Esophagus squamous epithelium (tissue), 5 donors: ENCODE measurements around the gene EIPR1. TPM values are rescaled to one million over a fixed set of nuclear protein-coding genes. Genes with fewer than 3 reads are reported as not detected.

Source experiments
- DNase-seq: peaks from one replicate; lab custom pipeline; 2025; lab: John Stamatoyannopoulos, UW
- H3K27ac ChIP-seq, 4 donors: fragments of 200-600 bp; sonication (generic); one replicate each; pipeline ENCODE4 v1.5.1; 2016 to 2019; ENCODE audit warnings: mild to moderate bottlenecking in 1 of 4
- H3K27me3 ChIP-seq, 4 donors: fragments of 200-600 bp; sonication (generic); 1 replicate in 3 of 4; 2 replicates in 1 of 4; pipeline versions ENCODE4 v1.5.1 to v1.6.0; 2017 to 2021; ENCODE audit warnings: antibody characterized with exemption in 1 of 4
- H3K36me3 ChIP-seq, 3 donors: fragments of 200-600 bp; sonication (generic); one replicate each; pipeline ENCODE4 v1.5.1; 2016 to 2019
- H3K4me1 ChIP-seq, 3 donors: fragments of 200-600 bp; sonication (generic); one replicate each; pipeline ENCODE4 v1.5.1; 2017 to 2019
- H3K4me3 ChIP-seq, 4 donors: fragments of 200-600 bp; sonication (generic); 1 replicate in 3 of 4; 2 replicates in 1 of 4; pipeline ENCODE4 v1.5.1; 2016 to 2019; ENCODE audit warnings: mild to moderate bottlenecking in 2 of 4, moderate library complexity in 1 of 4
- H3K9me3 ChIP-seq, 3 donors: fragments of 200-600 bp; sonication (generic); one replicate each; pipeline ENCODE4 v1.5.1; 2016 to 2019
- POLR2A ChIP-seq, 4 donors: fragments of 450-650 bp; IDR thresholded peaks; one replicate each; pipeline ENCODE4 v1.6.1; 2017; ENCODE audit warnings: antibody characterized with exemption in 4 of 4, mild to moderate bottlenecking in 4 of 4, moderate library complexity in 3 of 4
- WGBS, 2 donors: methylation state at CpG; one replicate each; pipeline ENCODE4 v1.1.5; 2018; 5-methylcytosine and 5-hydroxymethylcytosine counted together
- intact Hi-C: fragments of 100-400 bp; cut with DNase I; formaldehyde crosslinking; loops from one replicate; pipeline ENCODE4 v1.15.0; 2022
- total RNA-seq, 4 donors: library from RNA; depleted of rRNA; stranded (reverse); fragments of >200 nt; gene quantifications; one replicate each; pipeline ENCODE4 v1.1.0, GENCODE V29; 2016
- TF ChIP-seq, protein P1 (sequence below), 6 experiments: fragments of 450-650 bp in 4 of 6; fragments of 200-600 bp in 2 of 6; sonication (generic) in 2 of 6; IDR thresholded peaks; one replicate each; pipeline ENCODE4 v1.5.1; 2016 to 2019; ENCODE audit warnings: antibody characterized with exemption in 6 of 6, mild to moderate bottlenecking in 4 of 6, moderate library complexity in 4 of 6
- donor health status: DM: yes; HTN: yes; CAD: no.

EIPR1 gene
- total RNA-seq, 4 donors from 2014 or later, result 27.3 to 50.6 (median 31.9) TPM

- H3K27me3 ChIP-seq, result no peaks in the 10 kb centered on the region
- DNase-seq, result no peak
- H3K27ac ChIP-seq, result no peak overlapping the region
- no peak overlapping the region for H3K4me3 ChIP-seq
- intact Hi-C loops, result no loop called here
- WGBS, 2 donors, result 94 to 97% methylated on average over 7 of the region's 7 CpGs
- TF ChIP-seq, protein P1, sequence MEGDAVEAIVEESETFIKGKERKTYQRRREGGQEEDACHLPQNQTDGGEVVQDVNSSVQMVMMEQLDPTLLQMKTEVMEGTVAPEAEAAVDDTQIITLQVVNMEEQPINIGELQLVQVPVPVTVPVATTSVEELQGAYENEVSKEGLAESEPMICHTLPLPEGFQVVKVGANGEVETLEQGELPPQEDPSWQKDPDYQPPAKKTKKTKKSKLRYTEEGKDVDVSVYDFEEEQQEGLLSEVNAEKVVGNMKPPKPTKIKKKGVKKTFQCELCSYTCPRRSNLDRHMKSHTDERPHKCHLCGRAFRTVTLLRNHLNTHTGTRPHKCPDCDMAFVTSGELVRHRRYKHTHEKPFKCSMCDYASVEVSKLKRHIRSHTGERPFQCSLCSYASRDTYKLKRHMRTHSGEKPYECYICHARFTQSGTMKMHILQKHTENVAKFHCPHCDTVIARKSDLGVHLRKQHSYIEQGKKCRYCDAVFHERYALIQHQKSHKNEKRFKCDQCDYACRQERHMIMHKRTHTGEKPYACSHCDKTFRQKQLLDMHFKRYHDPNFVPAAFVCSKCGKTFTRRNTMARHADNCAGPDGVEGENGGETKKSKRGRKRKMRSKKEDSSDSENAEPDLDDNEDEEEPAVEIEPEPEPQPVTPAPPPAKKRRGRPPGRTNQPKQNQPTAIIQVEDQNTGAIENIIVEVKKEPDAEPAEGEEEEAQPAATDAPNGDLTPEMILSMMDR (IDR thresholded peaks at IDR 0.05), result no peak
- no peak for TF ChIP-seq POLR2A (IDR thresholded peaks at IDR 0.05)
- peaks cover 0 to 5% (median 0%) of the 10 kb centered on the region in 3 donors for H3K9me3 ChIP-seq
- H3K36me3 ChIP-seq, result peaks cover 0 to 4% (median 0%) of the 10 kb centered on the region in 3 donors
- H3K4me1 ChIP-seq, result peaks cover 0 to 6% (median 0%) of the 10 kb centered on the region in 3 donors
Measured at GRCh38 chr2:3272761-3273160, 104.9 kb downstream of the EIPR1 start.

DNA sequence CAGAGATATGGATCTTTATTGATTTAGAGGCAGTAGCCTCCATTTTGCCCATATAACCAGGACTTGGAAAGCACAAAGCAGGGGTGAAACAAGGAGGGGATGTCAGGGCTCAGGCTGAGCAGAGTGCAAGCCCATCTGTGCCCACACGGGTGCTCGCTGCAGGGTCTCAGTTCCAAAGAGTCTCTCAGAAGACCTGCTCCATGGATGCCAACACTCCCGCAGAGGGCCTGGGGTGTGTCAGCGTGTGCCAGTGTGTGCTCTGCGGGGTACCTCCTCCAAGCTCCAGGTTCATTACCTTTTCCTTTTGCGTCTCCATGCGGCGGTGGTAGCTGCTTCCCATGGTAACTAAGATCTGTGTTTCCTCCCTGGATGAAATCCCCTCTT is 107.5 kb downstream of the EIPR1 start:
- WGBS, 2 donors, result 89 to 100% methylated on average over 7 to 8 of the region's 8 CpGs

GRCh38 chr2:3269425-3270094 is 108.1 kb downstream of the EIPR1 start:
- Histone ChIP-seq H3K9me3 (peaks cover 0 to 5% (median 0%) of the 10 kb centered on the region in 3 donors), H3K27ac (no peak overlapping the region), H3K27me3 (no peaks in the 10 kb centered on the region), H3K4me3 (no peak overlapping the region), H3K4me1 (peaks cover 0 to 15% (median 0%) of the 10 kb centered on the region in 3 donors), H3K36me3 (peaks cover 0 to 4% (median 0%) of the 10 kb centered on the region in 3 donors)
- intact Hi-C loops, result no loop called here
- TF ChIP-seq POLR2A (IDR thresholded peaks at IDR 0.05), result no peak
- TF ChIP-seq, protein P1 (IDR thresholded peaks at IDR 0.05), result no peak
- 69 to 77% methylated on average over 13 to 20 of the region's 22 CpGs for WGBS, 2 donors
- no peak for DNase-seq

More for the DNA sequence above, 107.5 kb downstream of the EIPR1 start:
- TF ChIP-seq POLR2A (IDR thresholded peaks at IDR 0.05), result no peak
- TF ChIP-seq, protein P1 (IDR thresholded peaks at IDR 0.05), result no peak
- Histone ChIP-seq H3K4me3 (no peak overlapping the region), H3K27ac (no peak overlapping the region), H3K36me3 (peaks cover 0 to 4% (median 0%) of the 10 kb centered on the region in 3 donors), H3K9me3 (peaks cover 0 to 5% (median 0%) of the 10 kb centered on the region in 3 donors), H3K4me1 (peaks cover 0 to 15% (median 0%) of the 10 kb centered on the region in 3 donors), H3K27me3 (no peaks in the 10 kb centered on the region)
- intact Hi-C loops, result no loop called here
- no peak for DNase-seq

GRCh38 chr2:3268705-3269029 is 109.0 kb downstream of the EIPR1 start:
- peaks cover 0 to 4% (median 0%) of the 10 kb centered on the region in 3 donors for H3K36me3 ChIP-seq
- no peak overlapping the region for H3K27ac ChIP-seq
- H3K9me3 ChIP-seq, result no peaks in the 10 kb centered on the region
- TF ChIP-seq, protein P1 (IDR thresholded peaks at IDR 0.05), result no peak
- TF ChIP-seq POLR2A (IDR thresholded peaks at IDR 0.05), result no peak
- H3K27me3 ChIP-seq, result no peaks in the 10 kb centered on the region
- peaks cover 0 to 15% (median 0%) of the 10 kb centered on the region in 3 donors for H3K4me1 ChIP-seq
- no peak for DNase-seq
- WGBS, 2 donors, result 92% methylated on average over 2 of the region's 6 CpGs; no CpG with 5 or more reads in 1 of the 2 donors
- no peak overlapping the region for H3K4me3 ChIP-seq
- intact Hi-C loops, result no loop called here

- intact Hi-C loops, result no loop called here
Measured at GRCh38 chr2:3267869-3268704, 109.5 kb downstream of the EIPR1 start.

More at GRCh38 chr2:3267869-3268704, 109.5 kb downstream of the EIPR1 start:
- Histone ChIP-seq H3K27ac (no peak overlapping the region), H3K4me1 (peaks cover 0 to 15% (median 0%) of the 10 kb centered on the region in 3 donors), H3K27me3 (no peaks in the 10 kb centered on the region), H3K4me3 (no peak overlapping the region), H3K36me3 (peaks cover 0 to 4% (median 0%) of the 10 kb centered on the region in 3 donors), H3K9me3 (no peaks in the 10 kb centered on the region)
- TF ChIP-seq, protein P1 (IDR thresholded peaks at IDR 0.05), result no peak
- no peak for TF ChIP-seq POLR2A (IDR thresholded peaks at IDR 0.05)
- WGBS, 2 donors, result 87 to 88% methylated on average over 11 of the region's 20 CpGs
- DNase-seq, result no peak
